Breast epithelium (tissue), 4 donors: ENCODE measurements around the gene PSMA7. TPM values are rescaled to one million over a fixed set of nuclear protein-coding genes. Genes with fewer than 3 reads are reported as not detected.

ENCODE experiments used
- DNase-seq, 2 donors: peaks; one replicate each; pipeline ENCODE4 v3.0.0-alpha.2; 2019; ENCODE audit warnings: low spot score in 2 of 2
- H3K27ac ChIP-seq, 2 donors: fragments of 200-600 bp; sonication (generic) in 1 of 2; one replicate each; pipeline ENCODE4 v1.5.1; 2016 to 2019; ENCODE audit warnings: mild to moderate bottlenecking in 1 of 2
- H3K27me3 ChIP-seq, 2 donors: fragments of 200-600 bp; sonication (generic) in 1 of 2; one replicate each; pipeline versions ENCODE4 v1.5.1 to v1.6.0; 2017 to 2019; ENCODE audit warnings: control low read depth in 1 of 2, mild to moderate bottlenecking in 1 of 2
- H3K36me3 ChIP-seq: fragments of 200-600 bp; one replicate; pipeline ENCODE4 v1.5.1; 2019
- H3K4me1 ChIP-seq, 2 donors: fragments of 200-600 bp; sonication (generic); one replicate each; pipeline ENCODE4 v1.5.1; 2016 to 2019; ENCODE audit warnings: control low read depth in 1 of 2
- H3K4me3 ChIP-seq, 3 donors: fragments of 200-600 bp; sonication (generic); 1 replicate in 2 of 3; 2 replicates in 1 of 3; pipeline ENCODE4 v1.5.1; 2016 to 2019; ENCODE audit warnings: mild to moderate bottlenecking in 3 of 3, moderate library complexity in 2 of 3
- H3K9me3 ChIP-seq, 2 donors: fragments of 200-600 bp; sonication (generic) in 1 of 2; one replicate each; pipeline ENCODE4 v1.5.1; 2016 to 2019; ENCODE audit warnings: control low read depth in 1 of 2
- CTCF ChIP-seq, 3 donors: fragments of 450-650 bp; IDR thresholded peaks; one replicate each; pipeline ENCODE4 v1.5.1; 2016 to 2017; ENCODE audit warnings: antibody characterized with exemption in 3 of 3, mild to moderate bottlenecking in 3 of 3, moderate library complexity in 3 of 3
- POLR2A ChIP-seq: fragments of 450-650 bp; IDR thresholded peaks from one replicate; pipeline ENCODE4 v1.6.1; 2016; ENCODE audit warnings: antibody characterized with exemption, mild to moderate bottlenecking, moderate library complexity
- POLR2AphosphoS5 ChIP-seq, 3 donors: sonication (generic); formaldehyde crosslinking; IDR thresholded peaks; one replicate each; pipeline ENCODE4 v1.6.1; 2017; ENCODE audit warnings: antibody characterized with exemption in 3 of 3
- intact Hi-C: fragments of 100-400 bp; cut with DNase I; formaldehyde crosslinking; loops from one replicate; pipeline ENCODE4 v1.15.1; 2023; ENCODE audit warnings: low total_unique reads
- total RNA-seq, 3 donors: library from RNA; depleted of rRNA; stranded (reverse); fragments of >200 nt; gene quantifications; one replicate each; pipeline ENCODE4 v1.1.0, GENCODE V29; 2016

PSMA7 gene
- total RNA-seq, 3 donors from 2014 or later: 200 to 579 (median 380) TPM

- TF ChIP-seq CTCF (IDR thresholded peaks at IDR 0.05): no peak
- no peak for TF ChIP-seq POLR2AphosphoS5 (IDR thresholded peaks at IDR 0.05)
- no peak for TF ChIP-seq POLR2A
- Histone ChIP-seq H3K4me1 (no peaks in the 10 kb centered on the region), H3K4me3 (no peak overlapping the region), H3K36me3 (peaks cover 3% of the 10 kb centered on the region), H3K27ac (no peak overlapping the region), H3K9me3 (no peaks in the 10 kb centered on the region), H3K27me3 (no peaks in the 10 kb centered on the region)
- intact Hi-C loops: no loop called here
- DNase-seq: no peak
Measured at GRCh38 chr20:62170536-62170935, 27.3 kb upstream of the PSMA7 start.

GRCh38 chr20:62168890-62169435 lies 25.8 kb upstream of the PSMA7 start:
- H3K9me3 ChIP-seq: no peaks in the 10 kb centered on the region
- H3K4me3 ChIP-seq: no peak overlapping the region
- DNase-seq: no peak
- TF ChIP-seq POLR2A (no peak), CTCF (IDR thresholded peaks at IDR 0.05) (no peak), POLR2AphosphoS5 (IDR thresholded peaks at IDR 0.05) (no peak)
- peaks cover 3% of the 10 kb centered on the region for H3K36me3 ChIP-seq
- H3K27ac ChIP-seq: no peak overlapping the region
- H3K27me3 ChIP-seq: no peaks in the 10 kb centered on the region
- intact Hi-C loops: no loop called here
- no peaks in the 10 kb centered on the region for H3K4me1 ChIP-seq

- DNase-seq: no peak
- Histone ChIP-seq H3K27me3 (no peaks in the 10 kb centered on the region), H3K9me3 (no peaks in the 10 kb centered on the region), H3K4me3 (no peak overlapping the region), H3K4me1 (no peaks in the 10 kb centered on the region), H3K27ac (no peak overlapping the region), H3K36me3 (peaks cover 3% of the 10 kb centered on the region)
- intact Hi-C loops: no loop called here
- no peak for TF ChIP-seq POLR2A
Measured at GRCh38 chr20:62168061-62168460, 24.9 kb upstream of the PSMA7 start.

GRCh38 chr20:62167474-62167873 lies 24.3 kb upstream of the PSMA7 start:
- no peak for TF ChIP-seq POLR2AphosphoS5 (IDR thresholded peaks at IDR 0.05)
- TF ChIP-seq CTCF (IDR thresholded peaks at IDR 0.05): no peak
- TF ChIP-seq POLR2A: no peak
- H3K36me3 ChIP-seq: peaks cover 3% of the 10 kb centered on the region
- intact Hi-C loops: no loop called here

GRCh38 chr20:62165762-62166399 lies 22.7 kb upstream of the PSMA7 start:
- DNase-seq: no peak
- no peaks in the 10 kb centered on the region for H3K9me3 ChIP-seq
- H3K27me3 ChIP-seq: no peaks in the 10 kb centered on the region
- H3K36me3 ChIP-seq: peaks cover 3% of the 10 kb centered on the region
- peak overlapping the region in 1 of 2 donors; percentile 36 for H3K27ac ChIP-seq
- no peaks in the 10 kb centered on the region for H3K4me1 ChIP-seq
- intact Hi-C loops: no loop called here
- no peak for TF ChIP-seq POLR2AphosphoS5 (IDR thresholded peaks at IDR 0.05)
- no peak for TF ChIP-seq CTCF (IDR thresholded peaks at IDR 0.05)
- no peak for TF ChIP-seq POLR2A
- H3K4me3 ChIP-seq: no peak overlapping the region

More at GRCh38 chr20:62167474-62167873, 24.3 kb upstream of the PSMA7 start:
- H3K27me3 ChIP-seq: no peaks in the 10 kb centered on the region
- H3K4me1 ChIP-seq: no peaks in the 10 kb centered on the region
- H3K9me3 ChIP-seq: no peaks in the 10 kb centered on the region
- H3K27ac ChIP-seq: no peak overlapping the region
- no peak for DNase-seq
- H3K4me3 ChIP-seq: no peak overlapping the region
